22Rv1 (cell line): ENCODE data around the gene CETP.

Experiments
- ZFX ChIP-seq: fragments of 450-650 bp; IDR thresholded peaks from 2 replicates; pipeline ENCODE4 v1.6.1; 2017; ENCODE audit warnings: antibody characterized with exemption, borderline replicate concordance
- TF ChIP-seq, protein P1 (sequence below): fragments of 450-650 bp; IDR thresholded peaks from 2 replicates; pipeline ENCODE4 v1.5.1; 2017; ENCODE audit warnings: mild to moderate bottlenecking

DNA sequence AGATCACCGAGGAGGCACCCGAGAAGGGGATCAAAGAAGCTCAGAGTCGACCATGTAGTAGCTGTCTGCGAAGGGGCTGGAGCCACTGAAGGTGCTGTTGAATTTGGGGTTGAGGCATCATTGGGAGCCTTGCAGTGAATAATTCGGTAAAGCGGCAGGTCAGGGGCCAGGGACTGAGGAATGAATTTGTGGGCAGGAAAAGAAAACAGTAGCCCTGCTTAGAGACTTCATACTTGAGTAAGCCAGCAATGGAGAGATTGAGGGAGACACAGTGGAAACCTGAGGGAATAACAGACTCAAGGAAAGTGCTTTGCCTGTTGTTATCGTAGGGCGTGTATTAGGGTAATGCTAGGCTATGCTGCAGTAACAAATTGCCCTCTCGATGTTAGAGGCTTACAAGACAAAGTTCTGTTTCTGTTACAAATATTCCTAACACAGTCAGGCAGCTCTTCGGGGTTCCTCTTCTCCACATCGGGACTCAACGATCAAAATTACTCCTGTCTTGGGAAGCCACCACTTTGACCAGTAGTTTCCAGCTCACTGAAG, 43.2 kb upstream of the CETP start:
- TF ChIP-seq, protein P1, sequence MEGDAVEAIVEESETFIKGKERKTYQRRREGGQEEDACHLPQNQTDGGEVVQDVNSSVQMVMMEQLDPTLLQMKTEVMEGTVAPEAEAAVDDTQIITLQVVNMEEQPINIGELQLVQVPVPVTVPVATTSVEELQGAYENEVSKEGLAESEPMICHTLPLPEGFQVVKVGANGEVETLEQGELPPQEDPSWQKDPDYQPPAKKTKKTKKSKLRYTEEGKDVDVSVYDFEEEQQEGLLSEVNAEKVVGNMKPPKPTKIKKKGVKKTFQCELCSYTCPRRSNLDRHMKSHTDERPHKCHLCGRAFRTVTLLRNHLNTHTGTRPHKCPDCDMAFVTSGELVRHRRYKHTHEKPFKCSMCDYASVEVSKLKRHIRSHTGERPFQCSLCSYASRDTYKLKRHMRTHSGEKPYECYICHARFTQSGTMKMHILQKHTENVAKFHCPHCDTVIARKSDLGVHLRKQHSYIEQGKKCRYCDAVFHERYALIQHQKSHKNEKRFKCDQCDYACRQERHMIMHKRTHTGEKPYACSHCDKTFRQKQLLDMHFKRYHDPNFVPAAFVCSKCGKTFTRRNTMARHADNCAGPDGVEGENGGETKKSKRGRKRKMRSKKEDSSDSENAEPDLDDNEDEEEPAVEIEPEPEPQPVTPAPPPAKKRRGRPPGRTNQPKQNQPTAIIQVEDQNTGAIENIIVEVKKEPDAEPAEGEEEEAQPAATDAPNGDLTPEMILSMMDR, result no peak
- TF ChIP-seq ZFX, result no peak
